Uterus (tissue), 2 donors: ENCODE measurements around the gene P3H2.

ENCODE experiments used
- POLR2A ChIP-seq, 2 donors: fragments of 450-650 bp; IDR thresholded peaks; one replicate each; pipeline ENCODE4 v1.6.1; 2016; ENCODE audit warnings: antibody characterized with exemption in 2 of 2, mild to moderate bottlenecking in 1 of 2, moderate library complexity in 1 of 2
- TF ChIP-seq, protein P1 (sequence below), 4 experiments: fragments of 200-600 bp in 2 of 4; fragments of 450-650 bp in 2 of 4; sonication (generic) in 2 of 4; IDR thresholded peaks; one replicate each; pipeline ENCODE4 v1.5.1; 2016 to 2019; ENCODE audit warnings: antibody characterized with exemption in 4 of 4, mild to moderate bottlenecking in 2 of 4, moderate library complexity in 1 of 4

DNA sequence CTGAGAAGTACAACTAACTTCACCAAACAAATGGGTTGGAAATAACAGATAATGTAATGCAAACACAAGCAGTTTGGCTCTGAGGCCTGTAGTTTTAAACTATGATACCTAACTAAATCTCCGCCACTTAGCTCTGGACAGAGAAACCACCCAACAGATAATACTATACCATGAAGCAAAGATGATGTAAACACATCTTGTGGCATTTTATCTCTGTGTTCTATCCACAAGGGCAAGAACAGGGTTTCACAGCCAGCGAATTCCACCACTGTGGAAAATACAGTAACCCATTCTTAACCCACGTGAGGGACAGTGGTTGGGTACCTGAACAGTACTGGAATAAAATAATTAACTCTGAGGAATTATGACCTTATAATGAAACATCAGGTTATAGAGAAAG, 93.6 kb downstream of the P3H2 start:
- TF ChIP-seq, protein P1, sequence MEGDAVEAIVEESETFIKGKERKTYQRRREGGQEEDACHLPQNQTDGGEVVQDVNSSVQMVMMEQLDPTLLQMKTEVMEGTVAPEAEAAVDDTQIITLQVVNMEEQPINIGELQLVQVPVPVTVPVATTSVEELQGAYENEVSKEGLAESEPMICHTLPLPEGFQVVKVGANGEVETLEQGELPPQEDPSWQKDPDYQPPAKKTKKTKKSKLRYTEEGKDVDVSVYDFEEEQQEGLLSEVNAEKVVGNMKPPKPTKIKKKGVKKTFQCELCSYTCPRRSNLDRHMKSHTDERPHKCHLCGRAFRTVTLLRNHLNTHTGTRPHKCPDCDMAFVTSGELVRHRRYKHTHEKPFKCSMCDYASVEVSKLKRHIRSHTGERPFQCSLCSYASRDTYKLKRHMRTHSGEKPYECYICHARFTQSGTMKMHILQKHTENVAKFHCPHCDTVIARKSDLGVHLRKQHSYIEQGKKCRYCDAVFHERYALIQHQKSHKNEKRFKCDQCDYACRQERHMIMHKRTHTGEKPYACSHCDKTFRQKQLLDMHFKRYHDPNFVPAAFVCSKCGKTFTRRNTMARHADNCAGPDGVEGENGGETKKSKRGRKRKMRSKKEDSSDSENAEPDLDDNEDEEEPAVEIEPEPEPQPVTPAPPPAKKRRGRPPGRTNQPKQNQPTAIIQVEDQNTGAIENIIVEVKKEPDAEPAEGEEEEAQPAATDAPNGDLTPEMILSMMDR (IDR thresholded peaks at IDR 0.05), result no peak
- TF ChIP-seq POLR2A (IDR thresholded peaks at IDR 0.05), result no peak
